Measurements from ENCODE around the gene TFR2. TPM values are rescaled to one million over a fixed set of nuclear protein-coding genes. Genes with fewer than 3 reads are reported as not detected.

The TFR2 gene
- total and polyA plus RNA-seq, 12 donors, result 0.20 to 0.58 (median 0.49) TPM; not detected in 7

DNA sequence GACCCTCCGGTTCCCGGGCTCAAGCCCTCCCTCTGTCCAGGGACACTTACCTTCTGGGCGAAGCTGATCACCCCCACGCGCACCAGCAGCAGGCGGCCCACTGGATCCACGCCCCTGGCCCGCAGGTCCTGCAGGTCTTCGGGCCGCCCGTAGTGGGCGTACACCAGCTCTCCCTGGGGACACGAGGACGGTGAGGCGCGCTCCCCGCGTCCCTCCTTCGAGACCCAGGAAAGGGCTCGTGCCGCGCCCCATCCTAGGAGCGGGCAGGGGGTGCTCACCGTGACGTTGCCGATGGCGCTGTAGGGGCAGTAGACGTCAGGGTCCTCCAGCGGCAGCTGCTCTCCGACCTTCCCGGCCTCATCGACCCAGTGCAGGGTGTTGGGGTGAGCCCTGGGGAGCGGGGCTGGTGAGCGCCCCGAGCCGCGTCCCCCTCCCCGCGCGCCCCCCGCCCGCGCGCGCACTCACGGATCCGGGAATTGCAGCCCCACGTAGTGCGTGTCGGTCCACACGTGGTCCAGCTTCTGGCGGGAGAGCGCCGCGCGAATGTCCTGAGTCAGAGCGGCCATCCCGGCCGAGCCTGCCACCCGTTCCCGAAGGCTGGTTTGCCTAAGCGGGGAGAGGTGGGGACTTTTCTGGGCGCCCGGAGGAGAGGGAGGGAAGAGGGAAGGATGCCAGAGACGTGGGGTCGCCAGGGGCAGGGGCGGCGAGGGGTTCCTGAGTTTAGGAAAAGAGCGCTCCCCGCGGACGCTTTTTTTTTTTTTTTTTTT lies 8.2 kb downstream of the TFR2 start:
- Histone ChIP-seq H3K27ac (peak overlapping the region in 1 of 10 donors; percentile 56), H3K27me3 (peaks cover 0 to 48% (median 25%) of the 10 kb centered on the region in 7 donors)

GRCh38 chr7:100630066-100630465 lies 11.3 kb downstream of the TFR2 start:
- H3K27ac ChIP-seq, result no peak overlapping the region
- no peak for ATAC-seq
- TF ChIP-seq, protein P1, sequence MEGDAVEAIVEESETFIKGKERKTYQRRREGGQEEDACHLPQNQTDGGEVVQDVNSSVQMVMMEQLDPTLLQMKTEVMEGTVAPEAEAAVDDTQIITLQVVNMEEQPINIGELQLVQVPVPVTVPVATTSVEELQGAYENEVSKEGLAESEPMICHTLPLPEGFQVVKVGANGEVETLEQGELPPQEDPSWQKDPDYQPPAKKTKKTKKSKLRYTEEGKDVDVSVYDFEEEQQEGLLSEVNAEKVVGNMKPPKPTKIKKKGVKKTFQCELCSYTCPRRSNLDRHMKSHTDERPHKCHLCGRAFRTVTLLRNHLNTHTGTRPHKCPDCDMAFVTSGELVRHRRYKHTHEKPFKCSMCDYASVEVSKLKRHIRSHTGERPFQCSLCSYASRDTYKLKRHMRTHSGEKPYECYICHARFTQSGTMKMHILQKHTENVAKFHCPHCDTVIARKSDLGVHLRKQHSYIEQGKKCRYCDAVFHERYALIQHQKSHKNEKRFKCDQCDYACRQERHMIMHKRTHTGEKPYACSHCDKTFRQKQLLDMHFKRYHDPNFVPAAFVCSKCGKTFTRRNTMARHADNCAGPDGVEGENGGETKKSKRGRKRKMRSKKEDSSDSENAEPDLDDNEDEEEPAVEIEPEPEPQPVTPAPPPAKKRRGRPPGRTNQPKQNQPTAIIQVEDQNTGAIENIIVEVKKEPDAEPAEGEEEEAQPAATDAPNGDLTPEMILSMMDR (IDR thresholded peaks at IDR 0.05), result no peak
- intact Hi-C loops (cut with DNase I), result loop anchor here in 1 of 10 donors (5.0 kb wide), 1 partner anchor 37 kb away; no protein-coding TSS in a partner anchor
- peaks cover 3 to 24% (median 19%) of the 10 kb centered on the region in 9 donors for H3K4me1 ChIP-seq
- peaks cover 0 to 41% (median 20%) of the 10 kb centered on the region in 7 donors for H3K27me3 ChIP-seq
- WGBS, 2 donors, result 90 to 93% methylated on average over 4 of the region's 4 CpGs
- no peaks in the 10 kb centered on the region for H3K9me3 ChIP-seq
- H3K36me3 ChIP-seq, result no peaks in the 10 kb centered on the region
- DNase-seq, result no peak
- no peak overlapping the region for H3K4me3 ChIP-seq

More for the DNA sequence above, 8.2 kb downstream of the TFR2 start:
- Histone ChIP-seq H3K4me3 (peak overlapping the region; percentile 36 to 63 (median 52)), H3K36me3 (no peaks in the 10 kb centered on the region), H3K9me3 (no peaks in the 10 kb centered on the region), H3K4me1 (peaks cover 0 to 13% (median 11%) of the 10 kb centered on the region in 9 donors)
- ATAC-seq (peak; percentile 44 to 77 (median 60)), DNase-seq (peak; percentile 19 to 41)
- intact Hi-C loops (cut with DNase I), result loop anchor here in 1 of 10 donors (5.0 kb wide), 1 partner anchor 34 kb away; no protein-coding TSS in a partner anchor
- TF ChIP-seq, protein P1 (IDR thresholded peaks at IDR 0.05), result peak in 6 of 9 donors; percentile 12 to 38 (median 24)
- WGBS, 2 donors, result 0 to 3% methylated on average over 64 to 72 of the region's 72 CpGs

DNA sequence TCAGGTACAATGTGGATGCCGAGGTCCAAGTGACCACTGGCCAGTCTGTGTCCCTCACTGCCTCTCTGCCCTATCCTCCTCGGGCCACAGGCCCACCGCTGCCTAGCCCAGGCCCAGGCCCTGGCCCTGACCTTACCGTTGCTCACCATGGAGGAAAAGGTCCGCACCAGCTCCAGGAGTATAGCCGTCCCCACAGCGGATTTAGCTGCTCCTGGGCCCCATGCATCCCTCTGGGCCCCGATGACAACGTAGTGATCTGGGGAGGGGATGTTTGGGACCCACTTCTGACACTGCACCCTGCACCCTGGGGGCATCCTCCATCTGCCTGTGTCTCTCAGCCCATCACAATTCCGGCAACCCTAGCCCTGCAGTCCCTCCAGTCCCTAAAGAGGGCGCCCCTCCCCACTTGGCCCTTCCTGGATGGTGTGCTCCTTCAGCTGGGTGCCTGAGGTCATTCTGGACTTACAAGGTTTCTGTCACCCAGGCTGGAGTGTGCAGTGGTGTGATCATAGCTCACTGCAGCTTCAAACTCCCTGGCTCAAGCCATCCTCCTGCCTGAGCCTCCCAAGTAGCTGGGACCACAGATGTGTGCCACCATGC lies 12.1 kb downstream of the TFR2 start:
- ATAC-seq (no peak), DNase-seq (no peak)
- Histone ChIP-seq H3K9me3 (no peaks in the 10 kb centered on the region), H3K36me3 (no peaks in the 10 kb centered on the region), H3K27ac (no peak overlapping the region), H3K27me3 (peaks cover 0 to 32% (median 20%) of the 10 kb centered on the region in 7 donors), H3K4me1 (peaks cover 3 to 24% (median 19%) of the 10 kb centered on the region in 9 donors), H3K4me3 (no peak overlapping the region)
- intact Hi-C loops (cut with DNase I), result loop anchor here in 1 of 10 donors (5.0 kb wide), 1 partner anchor 43 kb away; the partner anchor contains the start of gene GNB2
- TF ChIP-seq, protein P1 (IDR thresholded peaks at IDR 0.05), result peak in 1 of 9 donors; percentile 27
- 70 to 73% methylated on average over 11 of the region's 11 CpGs for WGBS, 2 donors

DNA sequence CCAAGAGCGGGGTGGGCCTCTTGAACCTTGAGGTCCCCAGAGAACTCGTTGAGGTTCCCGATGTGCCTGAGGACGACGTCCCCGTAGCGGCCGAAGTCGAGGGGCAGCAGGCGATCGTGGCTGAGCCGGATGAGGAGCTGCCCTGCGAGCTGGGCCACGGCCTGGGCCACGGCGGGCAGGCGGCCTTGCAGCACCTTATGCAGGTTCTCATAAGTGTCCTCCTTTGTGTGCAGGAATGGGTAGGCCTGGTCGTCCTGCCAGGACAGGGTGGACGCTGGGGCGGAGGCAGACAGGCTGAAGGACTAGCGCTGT lies 14.2 kb downstream of the TFR2 start:
- intact Hi-C loops (cut with DNase I), result loop anchor here in 1 of 10 donors (5.0 kb wide), 1 partner anchor 45 kb away; the partner anchor contains the start of gene GNB2
- Histone ChIP-seq H3K27ac (peak overlapping the region in 1 of 10 donors; percentile 79), H3K4me3 (peak overlapping the region in 1 of 10 donors; percentile 46), H3K9me3 (no peaks in the 10 kb centered on the region), H3K27me3 (peaks cover 0 to 15% (median 4%) of the 10 kb centered on the region in 7 donors), H3K4me1 (peaks cover 3 to 12% (median 9%) of the 10 kb centered on the region in 9 donors), H3K36me3 (no peaks in the 10 kb centered on the region)
- ATAC-seq, result no peak
- DNase-seq, result no peak
- TF ChIP-seq, protein P1 (IDR thresholded peaks at IDR 0.05), result no peak
- 85% methylated on average over 21 of the region's 21 CpGs for WGBS, 2 donors

All from heart right ventricle (tissue), 16 donors.